Calu3 (cell line): ENCODE results near the gene ST3GAL4. TPM values are rescaled to one million over a fixed set of nuclear protein-coding genes. Genes with fewer than 3 reads are reported as not detected.

Source experiments
- BruUV-seq: library from RNA; stranded (reverse); fragments of 400-500 nt; replicated peaks from 2 replicates; lab custom pipeline; 2021; lab: Mats Ljungman, UMichigan
- CTCF ChIA-PET: fragments of 300-600 bp; sonication (Branson Sonifier 250); formaldehyde crosslinking; loops from one replicate; lab custom pipeline; 2022; ENCODE audit warnings: antibody characterized with exemption; lab: Charles Lee
- DNase-seq: peaks from one replicate; pipeline ENCODE4 v3.0.0; 2022
- H3K27ac Mint-ChIP-seq: one replicate; pipeline ENCODE4 v1.8.0; 2022; ENCODE audit warnings: mixed read lengths; ENCODE audit not compliant: unreplicated experiment
- H3K27me3 Mint-ChIP-seq: one replicate; pipeline ENCODE4 v1.8.0; 2022; ENCODE audit warnings: mixed read lengths; ENCODE audit not compliant: unreplicated experiment
- H3K36me3 Mint-ChIP-seq: one replicate; pipeline ENCODE4 v1.8.0; 2022; ENCODE audit warnings: mild to moderate bottlenecking, moderate library complexity, mixed read lengths; ENCODE audit not compliant: insufficient read depth, unreplicated experiment
- H3K4me1 Mint-ChIP-seq: one replicate; pipeline ENCODE4 v1.8.0; 2022; ENCODE audit warnings: mild to moderate bottlenecking, low read depth, mixed read lengths; ENCODE audit not compliant: unreplicated experiment
- H3K4me3 Mint-ChIP-seq: one replicate; pipeline ENCODE4 v1.8.0; 2022; ENCODE audit warnings: mild to moderate bottlenecking, low read depth, moderate library complexity, mixed read lengths; ENCODE audit not compliant: unreplicated experiment
- H3K9me3 Mint-ChIP-seq: one replicate; pipeline ENCODE4 v1.8.0; 2022; ENCODE audit warnings: low read depth, mixed read lengths; ENCODE audit not compliant: unreplicated experiment
- intact Hi-C: fragments of 100-400 bp; cut with micrococcal nuclease; formaldehyde crosslinking; loops from one replicate; pipeline ENCODE4 v1.10.0; 2022; ENCODE audit not compliant: unreplicated experiment
- total RNA-seq: library from RNA; stranded (reverse); gene quantifications from 2 replicates; pipeline ENCODE4 v1.2.3, GENCODE V29; 2022
- TF ChIP-seq, protein P1 (sequence below): fragments of 200-600 bp; IDR thresholded peaks from one replicate; pipeline ENCODE4 v1.8.0; 2022; ENCODE audit warnings: antibody characterized with exemption; ENCODE audit not compliant: unreplicated experiment

The ST3GAL4 gene
- total RNA-seq, 1 experiment from 2014 or later: 27.9 TPM

DNA sequence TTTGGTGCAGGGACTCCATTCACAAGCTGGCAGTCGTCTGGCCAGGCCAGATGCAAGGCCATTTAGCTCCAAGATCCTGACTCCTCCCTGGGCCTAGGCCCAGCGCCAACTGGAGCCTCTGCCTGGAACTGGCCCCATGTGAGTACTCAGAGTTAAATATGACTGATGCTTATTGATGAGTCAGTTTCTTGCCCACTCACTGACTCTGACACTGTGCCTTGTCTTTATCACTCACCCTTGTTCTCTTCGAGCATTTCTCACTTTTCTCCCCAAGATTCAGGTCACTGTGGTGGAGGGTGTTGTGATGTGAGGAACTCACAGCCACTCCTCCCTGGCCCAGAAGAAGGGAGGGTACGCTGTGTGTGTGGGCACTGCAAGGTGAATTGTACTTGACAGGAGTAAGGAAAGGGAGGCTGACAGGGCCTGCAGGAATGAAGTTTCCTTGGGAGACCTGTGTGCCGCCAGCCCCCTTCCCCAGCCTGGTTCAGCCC lies 23.2 kb upstream of the ST3GAL4 start:
- no peak overlapping the region for H3K27ac Mint-ChIP-seq
- intact Hi-C loops: no loop called here
- DNase-seq: no peak

DNA sequence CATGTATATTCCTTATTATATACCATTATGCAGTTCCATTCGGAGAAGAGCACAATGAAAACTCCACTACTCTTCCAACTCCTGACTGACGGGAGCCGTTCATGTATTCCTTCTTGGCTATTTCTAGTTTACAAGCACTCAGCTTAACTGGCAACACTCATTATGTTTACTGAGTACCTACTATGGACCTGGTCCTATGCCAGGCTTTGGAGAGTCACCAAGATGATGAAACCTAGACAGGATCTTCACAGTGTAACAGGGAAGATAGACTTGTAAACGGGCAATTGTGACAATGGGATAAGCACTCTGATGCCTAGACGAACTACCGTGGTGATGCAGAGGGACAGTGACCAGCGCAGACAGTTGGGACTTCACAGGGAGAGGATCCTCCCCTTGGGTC lies 22.3 kb upstream of the ST3GAL4 start:
- no TSS peak for BruUV-seq
- no peak for DNase-seq
- H3K4me1 Mint-ChIP-seq: peaks cover 10% of the 10 kb centered on the region
- H3K27me3 Mint-ChIP-seq: no peaks in the 10 kb centered on the region
- no peak overlapping the region for H3K27ac Mint-ChIP-seq
- intact Hi-C loops: no loop called here
- no peaks in the 10 kb centered on the region for H3K9me3 Mint-ChIP-seq
- no peak overlapping the region for H3K4me3 Mint-ChIP-seq
- CTCF ChIA-PET: no interaction called here
- TF ChIP-seq, protein P1, sequence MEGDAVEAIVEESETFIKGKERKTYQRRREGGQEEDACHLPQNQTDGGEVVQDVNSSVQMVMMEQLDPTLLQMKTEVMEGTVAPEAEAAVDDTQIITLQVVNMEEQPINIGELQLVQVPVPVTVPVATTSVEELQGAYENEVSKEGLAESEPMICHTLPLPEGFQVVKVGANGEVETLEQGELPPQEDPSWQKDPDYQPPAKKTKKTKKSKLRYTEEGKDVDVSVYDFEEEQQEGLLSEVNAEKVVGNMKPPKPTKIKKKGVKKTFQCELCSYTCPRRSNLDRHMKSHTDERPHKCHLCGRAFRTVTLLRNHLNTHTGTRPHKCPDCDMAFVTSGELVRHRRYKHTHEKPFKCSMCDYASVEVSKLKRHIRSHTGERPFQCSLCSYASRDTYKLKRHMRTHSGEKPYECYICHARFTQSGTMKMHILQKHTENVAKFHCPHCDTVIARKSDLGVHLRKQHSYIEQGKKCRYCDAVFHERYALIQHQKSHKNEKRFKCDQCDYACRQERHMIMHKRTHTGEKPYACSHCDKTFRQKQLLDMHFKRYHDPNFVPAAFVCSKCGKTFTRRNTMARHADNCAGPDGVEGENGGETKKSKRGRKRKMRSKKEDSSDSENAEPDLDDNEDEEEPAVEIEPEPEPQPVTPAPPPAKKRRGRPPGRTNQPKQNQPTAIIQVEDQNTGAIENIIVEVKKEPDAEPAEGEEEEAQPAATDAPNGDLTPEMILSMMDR: no peak
- H3K36me3 Mint-ChIP-seq: peaks cover 1% of the 10 kb centered on the region

More for the DNA sequence above, 23.2 kb upstream of the ST3GAL4 start:
- TF ChIP-seq, protein P1: no peak
- Mint-ChIP-seq H3K4me3 (no peak overlapping the region), H3K36me3 (peaks cover 10% of the 10 kb centered on the region), H3K9me3 (no peaks in the 10 kb centered on the region), H3K27me3 (no peaks in the 10 kb centered on the region), H3K4me1 (peaks cover 19% of the 10 kb centered on the region)
- CTCF ChIA-PET: no interaction called here
- BruUV-seq: no TSS peak

DNA sequence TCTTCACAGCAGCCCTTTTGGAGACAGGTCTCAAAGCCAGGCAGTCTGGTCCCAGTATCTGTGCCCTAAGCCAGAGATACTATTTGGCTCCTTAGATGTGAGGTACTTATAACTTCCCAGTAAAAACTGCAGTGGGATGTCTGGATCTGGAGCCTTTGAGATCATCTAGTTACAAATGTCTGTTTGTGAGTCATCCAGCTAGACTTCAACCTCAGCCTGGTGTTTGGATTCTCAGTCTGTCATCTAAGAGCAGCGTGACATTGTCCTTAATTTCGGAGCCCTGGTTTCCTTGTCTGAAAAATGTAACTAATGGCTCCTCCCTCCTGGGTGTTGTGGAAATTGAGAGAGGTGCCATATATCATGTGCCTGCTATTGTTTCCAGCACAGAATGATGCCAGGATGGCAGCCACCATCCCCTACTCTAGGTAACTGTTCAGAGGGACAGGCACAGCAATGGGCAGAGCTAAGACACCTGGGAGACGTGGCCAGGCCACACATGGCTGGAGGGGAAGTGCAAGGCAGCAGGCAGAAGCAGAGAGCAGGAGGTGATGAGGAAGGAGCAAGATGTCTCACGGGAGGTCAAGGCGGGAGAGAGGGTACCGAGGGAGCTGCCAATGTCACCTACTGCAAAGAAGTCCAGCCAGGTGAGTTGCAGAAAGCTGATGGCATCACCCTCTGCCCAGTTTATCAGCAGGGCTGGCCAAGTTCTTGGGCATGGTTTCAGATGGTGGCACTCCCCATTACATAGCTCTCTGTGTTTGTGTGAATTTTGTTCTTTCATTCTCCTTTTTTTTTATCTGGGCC lies 20.6 kb upstream of the ST3GAL4 start:
- no TSS peak for BruUV-seq
- CTCF ChIA-PET: no interaction called here
- Mint-ChIP-seq H3K4me1 (peaks cover 24% of the 10 kb centered on the region), H3K36me3 (peaks cover 13% of the 10 kb centered on the region), H3K4me3 (no peak overlapping the region), H3K27me3 (no peaks in the 10 kb centered on the region), H3K27ac (peak overlapping the region; percentile 30), H3K9me3 (no peaks in the 10 kb centered on the region)
- intact Hi-C loops: no loop called here
- TF ChIP-seq, protein P1: no peak
- DNase-seq: no peak

DNA sequence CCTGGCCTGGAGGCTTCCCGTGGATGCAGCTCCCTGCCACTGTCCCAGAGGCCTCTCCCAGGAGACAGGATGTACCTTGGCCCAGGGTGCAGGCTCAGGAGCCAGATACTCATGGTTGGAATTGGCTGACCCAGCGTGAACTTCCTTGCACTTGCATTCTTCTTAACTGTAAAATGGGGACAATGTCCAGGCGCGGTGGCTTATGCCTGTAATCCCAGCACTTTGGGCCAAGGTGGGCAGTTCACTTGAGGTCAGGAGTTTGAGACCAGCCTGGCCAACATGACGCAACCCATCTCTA lies 20.1 kb upstream of the ST3GAL4 start:
- Mint-ChIP-seq H3K9me3 (no peaks in the 10 kb centered on the region), H3K4me1 (peaks cover 27% of the 10 kb centered on the region), H3K27ac (no peak overlapping the region), H3K36me3 (peaks cover 17% of the 10 kb centered on the region), H3K4me3 (no peak overlapping the region), H3K27me3 (no peaks in the 10 kb centered on the region)
- intact Hi-C loops: no loop called here
- no peak for DNase-seq
- TF ChIP-seq, protein P1: no peak
- CTCF ChIA-PET: no interaction called here
- BruUV-seq: no TSS peak
